GM12864 (cell line): ENCODE data around the gene MYL4.
"Not testable (repeated sequence)": the region's sequence is repeated elsewhere in the genome, so short reads cannot be mapped to it uniquely, and the experiment has no call there.

Experiments
- DNase-seq: peaks from one replicate; pipeline ENCODE4 v3.0.0-alpha.2; 2011; ENCODE audit warnings: low read depth
- H3K4me3 ChIP-seq: 2 replicates; pipeline ENCODE4 v1.5.1; 2011; ENCODE audit warnings: mild to moderate bottlenecking, low read depth, low read length, control low read depth
- CTCF ChIP-seq: IDR thresholded peaks from 2 replicates; pipeline ENCODE4 v1.5.1; 2011; ENCODE audit warnings: low read depth, mild to moderate bottlenecking, moderate library complexity, low read length, control low read depth, inconsistent platforms; ENCODE audit errors: missing control alignments

The MYL4 gene

GRCh38 chr17:47221154-47221553, 12.0 kb downstream of the MYL4 start:
- DNase-seq = no peak
- no peak overlapping the region for H3K4me3 ChIP-seq
- TF ChIP-seq CTCF = no peak

- TF ChIP-seq CTCF = no peak
- no peak for DNase-seq
- no peak overlapping the region for H3K4me3 ChIP-seq
These were observed 12.9 kb downstream of the MYL4 start for GRCh38 chr17:47222047-47222446.

GRCh38 chr17:47223007-47223406, 13.9 kb downstream of the MYL4 start:
- DNase-seq = no peak
- no peak for TF ChIP-seq CTCF
- H3K4me3 ChIP-seq = no peak overlapping the region

- no peak for DNase-seq
- H3K4me3 ChIP-seq = no peak overlapping the region
- TF ChIP-seq CTCF = no peak
These were observed 14.3 kb downstream of the MYL4 start for GRCh38 chr17:47223460-47223859.

GRCh38 chr17:47224077-47224476, 14.9 kb downstream of the MYL4 start:
- not testable (repeated sequence) for DNase-seq

GRCh38 chr17:47224966-47225365, 15.8 kb downstream of the MYL4 start:
- H3K4me3 ChIP-seq = no peak overlapping the region
- no peak for TF ChIP-seq CTCF
- no peak for DNase-seq

More at GRCh38 chr17:47224077-47224476, 14.9 kb downstream of the MYL4 start:
- not testable (repeated sequence) for H3K4me3 ChIP-seq

GRCh38 chr17:47225436-47225858, 16.3 kb downstream of the MYL4 start:
- no peak for DNase-seq
- TF ChIP-seq CTCF = no peak
- H3K4me3 ChIP-seq = no peak overlapping the region
